Occipital lobe (tissue), 2 donors: ENCODE data around the gene ENPP3. TPM values are rescaled to one million over a fixed set of nuclear protein-coding genes. Genes with fewer than 3 reads are reported as not detected.

ENCODE experiments used
- DNase-seq: peaks from one replicate; lab custom pipeline; 2025; lab: John Stamatoyannopoulos, UW
- total RNA-seq: library from RNA; depleted of rRNA; stranded (reverse); fragments of >200 nt; gene quantifications from one replicate; pipeline ENCODE4 v1.2.3, GENCODE V29; 2014

Gene ENPP3
- total RNA-seq, 1 donor from 2014 or later = 0.47 TPM

- no peak for DNase-seq
Observed at GRCh38 chr6:131764350-131764749, 127.2 kb downstream of the ENPP3 start.

GRCh38 chr6:131765081-131765803 lies 128.1 kb downstream of the ENPP3 start:
- DNase-seq = no peak

GRCh38 chr6:131765804-131766135 lies 128.7 kb downstream of the ENPP3 start:
- DNase-seq = no peak

GRCh38 chr6:131766631-131767030 lies 129.5 kb downstream of the ENPP3 start:
- DNase-seq = no peak

GRCh38 chr6:131768964-131769363 lies 131.9 kb downstream of the ENPP3 start:
- no peak for DNase-seq

GRCh38 chr6:131769385-131770141 lies 132.5 kb downstream of the ENPP3 start:
- DNase-seq = no peak

- DNase-seq = no peak
Observed at GRCh38 chr6:131770776-131771175, 133.7 kb downstream of the ENPP3 start.

GRCh38 chr6:131773284-131773950 lies 136.3 kb downstream of the ENPP3 start:
- no peak for DNase-seq

- DNase-seq = no peak
Observed at GRCh38 chr6:131775886-131776285, 138.8 kb downstream of the ENPP3 start.

GRCh38 chr6:131776985-131777384 lies 139.9 kb downstream of the ENPP3 start:
- DNase-seq = no peak

GRCh38 chr6:131778169-131778568 lies 141.1 kb downstream of the ENPP3 start:
- no peak for DNase-seq

- no peak for DNase-seq
Observed at GRCh38 chr6:131779304-131779703, 142.2 kb downstream of the ENPP3 start.

GRCh38 chr6:131780600-131780999 lies 143.5 kb downstream of the ENPP3 start:
- DNase-seq = no peak

- DNase-seq = no peak
Observed at GRCh38 chr6:131781687-131782086, 144.6 kb downstream of the ENPP3 start.

- no peak for DNase-seq
Observed at GRCh38 chr6:131782764-131783163, 145.7 kb downstream of the ENPP3 start.

GRCh38 chr6:131784561-131784960 lies 147.5 kb downstream of the ENPP3 start:
- no peak for DNase-seq

- no peak for DNase-seq
Observed at GRCh38 chr6:131787079-131787478, 150.0 kb downstream of the ENPP3 start.

- DNase-seq = no peak
Observed at GRCh38 chr6:131787766-131788712, 150.9 kb downstream of the ENPP3 start.

GRCh38 chr6:131789219-131789618 lies 152.1 kb downstream of the ENPP3 start:
- DNase-seq = no peak

GRCh38 chr6:131791476-131791875 lies 154.4 kb downstream of the ENPP3 start:
- no peak for DNase-seq

- no peak for DNase-seq
Observed at GRCh38 chr6:131792091-131792496, 155.0 kb downstream of the ENPP3 start.
